ENCODE results near the gene KRTAP10-1. TPM values are rescaled to one million over a fixed set of nuclear protein-coding genes. Genes with fewer than 3 reads are reported as not detected.

KRTAP10-1 gene
- total RNA-seq, 1 donor from 2014 or later, result not detected

GRCh38 chr21:44527983-44528633, 11.9 kb downstream of the KRTAP10-1 start:
- TF ChIP-seq CTCF (IDR thresholded peaks at IDR 0.05; ENCODE audit: unreplicated experiment), result no peak
- DNase-seq (ENCODE audit: low spot score), result no peak

DNA sequence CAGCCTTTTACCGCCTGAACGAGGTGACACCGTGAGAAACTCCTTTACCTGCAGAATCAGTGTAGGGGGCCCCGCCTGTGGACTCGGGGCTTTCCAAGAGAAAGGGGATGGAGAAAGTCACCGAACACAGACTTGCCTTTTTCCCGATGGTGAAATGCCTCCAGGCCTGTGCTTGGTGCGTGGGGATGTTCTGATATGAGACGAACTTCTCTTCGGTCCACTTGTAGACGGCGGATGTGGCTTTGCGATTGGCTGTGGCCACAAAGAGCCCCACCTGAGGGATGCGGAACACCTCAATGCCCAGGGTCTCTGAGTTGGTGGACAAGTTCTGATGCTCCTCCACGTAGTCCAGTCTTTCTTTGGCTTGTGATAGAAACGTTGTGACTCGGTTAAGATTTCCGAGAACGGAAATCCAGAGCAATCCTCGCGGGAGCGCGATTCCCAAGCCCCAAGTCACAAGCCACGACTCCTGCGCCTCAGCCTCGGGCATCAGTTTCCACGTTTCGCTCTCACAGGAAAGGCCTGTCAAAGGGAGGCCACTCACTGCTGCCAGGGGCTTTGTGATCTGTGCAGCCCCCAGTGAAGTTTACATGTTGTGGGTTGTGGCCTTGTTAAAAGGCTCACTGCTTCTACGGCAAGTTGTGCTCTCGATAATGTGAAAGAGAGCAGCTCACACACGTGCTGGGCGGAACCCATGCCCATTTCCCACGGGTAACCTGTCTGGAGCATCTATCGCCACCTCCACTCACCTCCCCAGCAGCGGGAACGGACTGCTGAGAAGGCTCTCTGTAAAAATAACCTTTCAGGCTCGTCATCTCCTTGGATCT, 12.6 kb downstream of the KRTAP10-1 start:
- Mint-ChIP-seq H3K27ac (ENCODE audit: unreplicated experiment) (no peak overlapping the region), H3K36me3 (ENCODE audit: low read depth, unreplicated experiment) (peaks cover 5% of the 10 kb centered on the region), H3K4me3 (ENCODE audit: unreplicated experiment) (no peak overlapping the region), H3K9me3 (ENCODE audit: unreplicated experiment) (no peaks in the 10 kb centered on the region), H3K4me1 (ENCODE audit: unreplicated experiment) (no peaks in the 10 kb centered on the region), H3K27me3 (ENCODE audit: unreplicated experiment) (peaks cover 10% of the 10 kb centered on the region)
- no peak for TF ChIP-seq CTCF (IDR thresholded peaks at IDR 0.05; ENCODE audit: unreplicated experiment)
- DNase-seq (ENCODE audit: low spot score), result no peak

More at GRCh38 chr21:44527983-44528633, 11.9 kb downstream of the KRTAP10-1 start:
- Mint-ChIP-seq H3K9me3 (ENCODE audit: unreplicated experiment) (no peaks in the 10 kb centered on the region), H3K27me3 (ENCODE audit: unreplicated experiment) (peaks cover 10% of the 10 kb centered on the region), H3K36me3 (ENCODE audit: low read depth, unreplicated experiment) (peaks cover 5% of the 10 kb centered on the region), H3K4me3 (ENCODE audit: unreplicated experiment) (no peak overlapping the region), H3K4me1 (ENCODE audit: unreplicated experiment) (no peaks in the 10 kb centered on the region), H3K27ac (ENCODE audit: unreplicated experiment) (no peak overlapping the region)

GRCh38 chr21:44526096-44526997, 13.6 kb downstream of the KRTAP10-1 start:
- Mint-ChIP-seq H3K27ac (ENCODE audit: unreplicated experiment) (no peak overlapping the region), H3K27me3 (ENCODE audit: unreplicated experiment) (peaks cover 7% of the 10 kb centered on the region), H3K36me3 (ENCODE audit: low read depth, unreplicated experiment) (peaks cover 5% of the 10 kb centered on the region), H3K9me3 (ENCODE audit: unreplicated experiment) (no peaks in the 10 kb centered on the region), H3K4me1 (ENCODE audit: unreplicated experiment) (no peaks in the 10 kb centered on the region), H3K4me3 (ENCODE audit: unreplicated experiment) (no peak overlapping the region)
- no peak for TF ChIP-seq CTCF (IDR thresholded peaks at IDR 0.05; ENCODE audit: unreplicated experiment)
- DNase-seq (ENCODE audit: low spot score), result no peak

DNA sequence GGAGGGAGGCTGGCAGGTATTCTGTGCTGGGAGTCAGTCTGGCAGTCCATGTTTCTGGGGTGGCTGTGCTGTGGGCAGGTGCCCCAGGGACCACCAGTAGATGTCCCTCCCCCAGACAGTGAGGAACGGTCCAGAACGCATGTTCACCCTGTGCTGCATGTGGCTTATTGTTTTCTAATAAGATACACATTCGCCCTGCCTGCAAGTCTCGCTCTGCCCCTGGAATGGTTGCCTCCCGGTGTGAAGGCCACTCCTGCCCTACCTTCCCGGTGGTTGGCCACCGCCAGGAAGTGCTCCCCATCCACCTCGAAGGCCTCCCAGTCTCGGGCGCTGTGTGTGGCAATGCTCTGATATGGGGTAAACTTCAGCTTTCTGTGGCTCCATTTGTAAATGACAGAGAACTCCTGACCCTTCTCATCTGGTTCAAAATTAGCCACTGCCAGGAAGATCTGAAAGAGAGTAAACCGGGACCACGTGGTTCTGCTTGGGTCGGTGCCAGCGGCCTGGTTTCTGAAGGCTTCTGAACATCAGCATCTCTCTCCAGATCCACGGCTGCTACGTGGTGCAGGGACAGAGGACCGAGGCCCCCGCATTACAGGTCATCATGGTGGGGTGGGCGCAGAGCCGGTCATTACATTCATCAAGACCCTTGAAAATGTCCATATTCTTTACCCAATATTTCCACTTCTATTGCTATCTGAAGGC, 14.5 kb downstream of the KRTAP10-1 start:
- TF ChIP-seq CTCF (IDR thresholded peaks at IDR 0.05; ENCODE audit: unreplicated experiment), result no peak
- DNase-seq (ENCODE audit: low spot score), result no peak
- Mint-ChIP-seq H3K27ac (ENCODE audit: unreplicated experiment) (no peak overlapping the region), H3K4me3 (ENCODE audit: unreplicated experiment) (no peak overlapping the region), H3K27me3 (ENCODE audit: unreplicated experiment) (peaks cover 5% of the 10 kb centered on the region), H3K9me3 (ENCODE audit: unreplicated experiment) (no peaks in the 10 kb centered on the region), H3K4me1 (ENCODE audit: unreplicated experiment) (no peaks in the 10 kb centered on the region), H3K36me3 (ENCODE audit: low read depth, unreplicated experiment) (peaks cover 5% of the 10 kb centered on the region)
